OCI-LY3 (cell line): ENCODE measurements around the gene NIPSNAP2.
"Not testable (repeated sequence)": the region's sequence is repeated elsewhere in the genome, so short reads cannot be mapped to it uniquely, and the experiment has no call there.

ENCODE experiments used
- H2AFZ ChIP-seq: fragments of 200-600, 300-600 bp; shearing (Covaris generic); 2 replicates; pipeline ENCODE4 v1.6.0; 2014; ENCODE audit warnings: antibody characterized with exemption, low read depth, low read length
- H3K27ac ChIP-seq: fragments of 200-600, 300-600 bp; sonication (generic); 2 replicates; pipeline ENCODE4 v1.5.1; 2014; ENCODE audit warnings: mild to moderate bottlenecking, low read length, moderate library complexity, mixed read lengths
- H3K27me3 ChIP-seq: fragments of 200-600, 300-600 bp; sonication (generic); 2 replicates; pipeline ENCODE4 v1.6.1; 2014; ENCODE audit warnings: low read depth, low read length, mixed read lengths
- H3K36me3 ChIP-seq: fragments of 200-600, 300-600 bp; sonication (generic); replicated peaks from 2 replicates; pipeline ENCODE3; 2014; ENCODE audit warnings: low read depth, low read length, mixed read lengths
- H3K4me1 ChIP-seq: fragments of 300-600, 200-600 bp; sonication (generic); 2 replicates; pipeline ENCODE4 v1.6.1; 2014; ENCODE audit warnings: low read length, mixed read lengths
- H3K4me2 ChIP-seq: fragments of 200-600, 300-600 bp; sonication (generic); 2 replicates; pipeline ENCODE4 v1.6.1; 2014; ENCODE audit warnings: low read length, mixed read lengths
- H3K4me3 ChIP-seq: fragments of 300-600, 200-600 bp; sonication (generic); 2 replicates; pipeline ENCODE4 v1.5.1; 2014; ENCODE audit warnings: antibody characterized with exemption, mild to moderate bottlenecking, low read length, moderate library complexity
- H3K79me2 ChIP-seq: fragments of 300-600, 200-600 bp; shearing (Covaris generic); 2 replicates; pipeline ENCODE4 v1.6.1; 2014; ENCODE audit warnings: mild to moderate bottlenecking, low read length, mixed read lengths
- H3K9ac ChIP-seq: fragments of 300-600, 200-600 bp; shearing (Covaris generic); 2 replicates; pipeline ENCODE4 v1.6.0; 2014; ENCODE audit warnings: mild to moderate bottlenecking, low read length, moderate library complexity
- H3K9me3 ChIP-seq: fragments of 200-600, 300-600 bp; shearing (Covaris generic); 2 replicates; pipeline ENCODE4 v1.6.1; 2014; ENCODE audit warnings: low read length, mixed read lengths; ENCODE audit not compliant: insufficient read depth
- H4K20me1 ChIP-seq: fragments of 200-600, 300-600 bp; sonication (generic); 2 replicates; pipeline ENCODE4 v1.6.1; 2016; ENCODE audit warnings: low read length, mixed read lengths; ENCODE audit not compliant: insufficient read depth
- CTCF ChIP-seq: fragments of 200-600, 300-600 bp; sonication (generic); IDR thresholded peaks from 2 replicates; pipeline ENCODE4 v1.5.1; 2014; ENCODE audit warnings: antibody characterized with exemption, low read length, low read depth
- EZH2phosphoT487 ChIP-seq: fragments of 200-600 bp; shearing (Covaris generic); IDR thresholded peaks from 2 replicates; pipeline ENCODE4 v1.6.1; 2018; ENCODE audit warnings: antibody characterized with exemption, mixed run types, low read depth

Gene NIPSNAP2

GRCh38 chr7:56028942-56029630 lies 64.7 kb downstream of the NIPSNAP2 start:
- no peak overlapping the region for H3K27ac ChIP-seq
- H3K9ac ChIP-seq: no peak overlapping the region
- no peak overlapping the region for H3K4me3 ChIP-seq
- TF ChIP-seq CTCF: no peak
- TF ChIP-seq EZH2phosphoT487: no peak
- H3K4me1 ChIP-seq: no peaks in the 10 kb centered on the region
- no peaks in the 10 kb centered on the region for H3K79me2 ChIP-seq
- H3K27me3 ChIP-seq: no peaks in the 10 kb centered on the region
- no peaks in the 10 kb centered on the region for H3K36me3 ChIP-seq
- H3K9me3 ChIP-seq: no peaks in the 10 kb centered on the region
- H2AFZ ChIP-seq: no peak overlapping the region
- no peaks in the 10 kb centered on the region for H4K20me1 ChIP-seq
- H3K4me2 ChIP-seq: no peak overlapping the region

DNA sequence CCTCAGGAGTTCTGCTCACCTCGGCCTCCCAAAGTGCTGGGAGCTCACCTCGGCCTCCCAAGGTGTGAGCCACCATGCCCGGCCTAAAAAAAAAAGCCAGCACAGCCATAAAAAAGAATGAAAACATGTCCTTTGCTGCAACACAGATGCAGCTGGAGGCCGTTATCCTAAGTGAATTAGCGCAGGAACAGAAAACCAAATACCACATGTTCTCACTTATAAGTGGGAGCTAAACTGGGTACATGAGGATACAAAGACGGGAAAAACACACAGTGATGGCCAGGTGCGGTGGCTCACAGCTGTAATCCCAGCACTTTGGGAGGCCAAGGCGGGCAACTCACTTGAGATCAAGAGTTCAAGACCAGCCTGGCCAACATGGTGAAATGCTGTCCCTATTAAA lies 66.0 kb downstream of the NIPSNAP2 start:
- H3K4me3 ChIP-seq: no peak overlapping the region
- no peaks in the 10 kb centered on the region for H3K9me3 ChIP-seq
- H3K9ac ChIP-seq: no peak overlapping the region
- no peaks in the 10 kb centered on the region for H3K4me1 ChIP-seq
- no peak overlapping the region for H2AFZ ChIP-seq
- H3K36me3 ChIP-seq: no peaks in the 10 kb centered on the region
- no peak overlapping the region for H3K4me2 ChIP-seq
- H3K27ac ChIP-seq: no peak overlapping the region
- TF ChIP-seq EZH2phosphoT487: no peak
- no peaks in the 10 kb centered on the region for H4K20me1 ChIP-seq
- H3K27me3 ChIP-seq: no peaks in the 10 kb centered on the region
- H3K79me2 ChIP-seq: no peaks in the 10 kb centered on the region

DNA sequence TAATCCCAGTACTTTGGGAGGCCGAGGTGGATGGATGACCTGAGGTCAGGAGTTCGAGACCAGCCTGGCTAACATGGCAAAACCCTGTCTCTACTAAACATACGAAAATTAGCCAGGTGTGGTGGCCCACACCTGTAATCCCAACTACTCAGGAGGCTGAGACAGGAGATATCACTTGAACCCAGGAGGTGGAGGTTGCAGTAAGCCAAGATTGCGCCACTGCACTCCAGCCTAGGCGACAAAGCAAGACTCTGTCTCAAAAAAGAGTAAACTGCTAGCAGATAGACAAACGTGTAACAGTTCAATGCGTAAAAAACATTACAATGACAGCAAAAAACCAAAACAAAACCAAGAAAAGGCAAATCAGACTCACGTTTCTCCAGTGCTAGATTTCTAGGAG lies 67.2 kb downstream of the NIPSNAP2 start:
- not testable (repeated sequence) for H3K27ac ChIP-seq, H3K27me3 ChIP-seq, H2AFZ ChIP-seq, H3K4me1 ChIP-seq, H3K4me2 ChIP-seq, H4K20me1 ChIP-seq, H3K9me3 ChIP-seq, H3K79me2 ChIP-seq, H3K36me3 ChIP-seq, H3K4me3 ChIP-seq, H3K9ac ChIP-seq

GRCh38 chr7:56032578-56032977 lies 68.2 kb downstream of the NIPSNAP2 start:
- H3K9me3 ChIP-seq, H3K4me1 ChIP-seq, H3K9ac ChIP-seq, H3K27ac ChIP-seq, H3K4me3 ChIP-seq, H2AFZ ChIP-seq, H3K27me3 ChIP-seq, H3K36me3 ChIP-seq, H3K79me2 ChIP-seq, H4K20me1 ChIP-seq, H3K4me2 ChIP-seq: not testable (repeated sequence)

DNA sequence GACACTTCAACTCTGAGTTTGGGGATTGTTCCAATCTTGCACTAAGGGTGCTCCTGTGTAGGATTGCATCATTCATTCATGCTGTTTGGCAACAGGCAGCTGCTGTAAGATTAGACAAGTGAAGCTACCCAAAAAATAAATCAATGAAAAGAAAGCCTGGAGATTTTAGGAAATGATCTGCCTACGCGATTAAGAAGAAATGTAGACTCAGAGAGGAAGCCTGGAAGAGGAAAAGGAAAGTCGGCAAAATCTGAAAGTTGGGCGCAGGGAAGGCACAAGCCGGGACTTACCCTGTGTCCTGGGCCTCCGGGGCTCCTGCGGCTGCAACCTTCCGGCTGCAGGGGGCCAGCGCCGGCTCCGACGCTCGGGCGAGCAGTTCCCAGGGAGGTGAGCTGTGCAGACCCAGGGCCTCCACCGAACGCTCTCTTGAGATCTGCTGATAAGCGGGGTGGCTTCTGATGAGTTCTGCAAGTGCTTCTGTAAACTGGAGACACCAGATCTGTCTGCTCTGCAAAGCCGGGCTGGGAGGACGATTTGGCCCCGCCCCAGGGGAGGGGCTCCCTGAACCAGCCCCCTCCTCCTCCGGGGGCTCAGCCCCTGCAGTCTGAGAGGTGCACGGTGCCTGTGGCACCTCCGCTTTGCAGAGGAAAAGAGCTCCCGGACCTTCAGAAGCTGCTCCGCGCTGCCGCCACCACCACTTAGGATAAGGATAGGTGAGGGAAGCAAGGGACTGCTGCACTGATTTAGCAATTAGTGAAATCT lies 69.5 kb downstream of the NIPSNAP2 start:
- H3K9ac ChIP-seq: peak overlapping the region; percentile 64
- peak overlapping the region; percentile 84 for H3K4me3 ChIP-seq
- no peaks in the 10 kb centered on the region for H3K27me3 ChIP-seq
- H3K27ac ChIP-seq: peak overlapping the region; percentile 18
- peak overlapping the region; percentile 77 for H2AFZ ChIP-seq
- TF ChIP-seq CTCF: no peak
- no peak for TF ChIP-seq EZH2phosphoT487
- H3K4me1 ChIP-seq: no peaks in the 10 kb centered on the region
- no peaks in the 10 kb centered on the region for H3K36me3 ChIP-seq
- H3K4me2 ChIP-seq: peak overlapping the region; percentile 79
- no peaks in the 10 kb centered on the region for H3K9me3 ChIP-seq
- H3K79me2 ChIP-seq: no peaks in the 10 kb centered on the region
- no peaks in the 10 kb centered on the region for H4K20me1 ChIP-seq
